GM18508 (cell line): Measurements from ENCODE around the gene LIPA.
"Not testable (repeated sequence)": the region's sequence is repeated elsewhere in the genome, so short reads cannot be mapped to it uniquely, and the experiment has no call there.

Source experiments
- ATAC-seq: cut with Tn5 transposase; IDR thresholded peaks from one replicate; pipeline ENCODE4 v1.9.1; 2021; ENCODE audit warnings: moderate number of reproducible peaks; ENCODE audit not compliant: insufficient read depth, unreplicated experiment

Gene LIPA

GRCh38 chr10:89251409-89252224, at the start of gene LIPA:
TSS of gene LIPA (minus strand) at chr10:89251775. CDS start at chr10:89247648, 4,127 bp downstream.
- ATAC-seq = peak; percentile 84

GRCh38 chr10:89301232-89301631, 49.7 kb upstream of the LIPA start:
- no peak for ATAC-seq

- no peak for ATAC-seq
Measured at GRCh38 chr10:89299031-89299430, 47.5 kb upstream of the LIPA start.

- ATAC-seq = no peak
Measured at GRCh38 chr10:89297791-89298190, 46.2 kb upstream of the LIPA start.

GRCh38 chr10:89297356-89297755, 45.8 kb upstream of the LIPA start:
- ATAC-seq = no peak

GRCh38 chr10:89296220-89296648, 44.7 kb upstream of the LIPA start:
- ATAC-seq = no peak

- no peak for ATAC-seq
Measured at GRCh38 chr10:89295597-89295996, 44.0 kb upstream of the LIPA start.

GRCh38 chr10:89294721-89295239, 43.2 kb upstream of the LIPA start:
- no peak for ATAC-seq

GRCh38 chr10:89285303-89285702, 33.7 kb upstream of the LIPA start:
- ATAC-seq = not testable (repeated sequence)

- ATAC-seq = not testable (repeated sequence)
Measured at GRCh38 chr10:89284711-89285110, 33.1 kb upstream of the LIPA start.

- ATAC-seq = no peak
Measured at GRCh38 chr10:89283936-89284475, 32.4 kb upstream of the LIPA start.

- no peak for ATAC-seq
Measured at GRCh38 chr10:89283025-89283935, 31.7 kb upstream of the LIPA start.

- ATAC-seq = no peak
Measured at GRCh38 chr10:89281606-89282395, 30.2 kb upstream of the LIPA start.

GRCh38 chr10:89280508-89280907, 28.9 kb upstream of the LIPA start:
- ATAC-seq = no peak

GRCh38 chr10:89279421-89279869, 27.9 kb upstream of the LIPA start:
- no peak for ATAC-seq

- no peak for ATAC-seq
Measured at GRCh38 chr10:89278900-89279392, 27.4 kb upstream of the LIPA start.

- ATAC-seq = no peak
Measured at GRCh38 chr10:89278034-89278535, 26.5 kb upstream of the LIPA start.

GRCh38 chr10:89275383-89275782, 23.8 kb upstream of the LIPA start:
- no peak for ATAC-seq

- no peak for ATAC-seq
Measured at GRCh38 chr10:89274928-89275327, 23.4 kb upstream of the LIPA start.
